ENCODE data around the gene SYTL3. TPM values are rescaled to one million over a fixed set of nuclear protein-coding genes. Genes with fewer than 3 reads are reported as not detected.

The SYTL3 gene
- total RNA-seq, 1 experiment from 2014 or later = 7.8 TPM

DNA sequence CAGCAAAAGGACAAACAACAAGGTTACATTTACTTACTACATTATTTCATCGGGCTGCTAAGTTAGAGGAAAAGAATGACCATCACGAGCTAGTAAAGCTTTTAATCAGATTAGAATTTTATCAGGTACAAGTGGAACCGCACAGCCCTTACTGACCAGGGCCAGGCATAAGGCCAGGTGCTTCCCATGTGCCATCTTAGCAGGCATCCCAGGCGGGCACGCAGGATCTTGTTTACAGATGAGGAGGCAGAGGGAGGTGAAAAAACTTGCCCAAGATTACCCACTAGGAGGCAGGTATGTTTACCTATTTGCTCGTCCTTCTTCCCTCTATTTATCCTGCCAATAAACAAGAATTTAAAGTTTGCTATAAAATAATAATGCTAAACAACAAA, 158.6 kb downstream of the SYTL3 start:
- intact Hi-C loops (cut with micrococcal nuclease; ENCODE audit: unreplicated experiment) = no loop called here
- peaks cover 98% of the 10 kb centered on the region for H3K79me2 ChIP-seq (ENCODE audit: low read depth)
- peaks cover 99% of the 10 kb centered on the region for H3F3A ChIP-seq (ENCODE audit: insufficient read depth, low read depth)
- no peak for DNase-seq
- no peak overlapping the region for H2AFZ ChIP-seq
- H4K20me1 ChIP-seq (ENCODE audit: insufficient read depth) = peaks cover 96% of the 10 kb centered on the region
- H3K9me2 ChIP-seq (ENCODE audit: insufficient read depth) = no peaks in the 10 kb centered on the region
- no TSS peak for BruUV-seq (replicated peaks)
- H3K4me3 ChIP-seq = peak overlapping the region; percentile 86; the same call in 1 of the 2 replicates
- H3K27ac ChIP-seq = peak overlapping the region; percentile 92
- POLR2A ChIA-PET (ENCODE audit: unreplicated experiment) = no interaction called here
- TF ChIP-seq EZH2 (IDR thresholded peaks at IDR 0.05; ENCODE audit: low read depth) = no peak
- TF ChIP-seq, protein P1, sequence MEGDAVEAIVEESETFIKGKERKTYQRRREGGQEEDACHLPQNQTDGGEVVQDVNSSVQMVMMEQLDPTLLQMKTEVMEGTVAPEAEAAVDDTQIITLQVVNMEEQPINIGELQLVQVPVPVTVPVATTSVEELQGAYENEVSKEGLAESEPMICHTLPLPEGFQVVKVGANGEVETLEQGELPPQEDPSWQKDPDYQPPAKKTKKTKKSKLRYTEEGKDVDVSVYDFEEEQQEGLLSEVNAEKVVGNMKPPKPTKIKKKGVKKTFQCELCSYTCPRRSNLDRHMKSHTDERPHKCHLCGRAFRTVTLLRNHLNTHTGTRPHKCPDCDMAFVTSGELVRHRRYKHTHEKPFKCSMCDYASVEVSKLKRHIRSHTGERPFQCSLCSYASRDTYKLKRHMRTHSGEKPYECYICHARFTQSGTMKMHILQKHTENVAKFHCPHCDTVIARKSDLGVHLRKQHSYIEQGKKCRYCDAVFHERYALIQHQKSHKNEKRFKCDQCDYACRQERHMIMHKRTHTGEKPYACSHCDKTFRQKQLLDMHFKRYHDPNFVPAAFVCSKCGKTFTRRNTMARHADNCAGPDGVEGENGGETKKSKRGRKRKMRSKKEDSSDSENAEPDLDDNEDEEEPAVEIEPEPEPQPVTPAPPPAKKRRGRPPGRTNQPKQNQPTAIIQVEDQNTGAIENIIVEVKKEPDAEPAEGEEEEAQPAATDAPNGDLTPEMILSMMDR (conservative IDR thresholded peaks at IDR 0.05) = 0 out of 2 replicates have a peak, but pooled peaks have one; percentile 10
- H3K4me2 ChIP-seq = peak overlapping the region; percentile 98
- H3K36me3 ChIP-seq (ENCODE audit: low read depth) = peaks cover 90% of the 10 kb centered on the region
- CTCF ChIA-PET = no interaction called here
- peaks cover 97% of the 10 kb centered on the region for H3K4me1 ChIP-seq (replicated peaks; ENCODE audit: insufficient read depth)
- H3K9me3 ChIP-seq (ENCODE audit: insufficient read depth, low read depth) = no peaks in the 10 kb centered on the region
- H3K27me3 ChIP-seq (ENCODE audit: insufficient read depth, low read depth) = no peaks in the 10 kb centered on the region

GRCh38 chr6:158808941-158809678, 159.3 kb downstream of the SYTL3 start:
- BruUV-seq (replicated peaks) = no TSS peak
- ChIA-PET CTCF (no interaction called here), POLR2A (ENCODE audit: unreplicated experiment) (interaction anchor here (0.5 to 0.6 kb wide), 2 partner anchors 45 to 48 kb away, joined by 4 to 5 read pairs; no protein-coding TSS in a partner anchor)
- intact Hi-C loops (cut with micrococcal nuclease; ENCODE audit: unreplicated experiment) = no loop called here
- peak overlapping the region; percentile 86; the same call in 1 of the 2 replicates for H3K4me3 ChIP-seq
- peaks cover 94% of the 10 kb centered on the region for H3K36me3 ChIP-seq (ENCODE audit: low read depth)
- peaks cover 98% of the 10 kb centered on the region for H4K20me1 ChIP-seq (ENCODE audit: insufficient read depth)
- peak overlapping the region; percentile 92 for H3K27ac ChIP-seq
- H3F3A ChIP-seq (ENCODE audit: insufficient read depth, low read depth) = peaks cover 100% of the 10 kb centered on the region
- H3K27me3 ChIP-seq (ENCODE audit: insufficient read depth, low read depth) = no peaks in the 10 kb centered on the region
- H3K79me2 ChIP-seq (ENCODE audit: low read depth) = peaks cover 98% of the 10 kb centered on the region
- H2AFZ ChIP-seq = no peak overlapping the region
- H3K9me2 ChIP-seq (ENCODE audit: insufficient read depth) = no peaks in the 10 kb centered on the region
- peak in 1 of 2 experiments; percentile 59 for DNase-seq
- H3K4me1 ChIP-seq (replicated peaks; ENCODE audit: insufficient read depth) = peaks cover 98% of the 10 kb centered on the region
- TF ChIP-seq EZH2 (IDR thresholded peaks at IDR 0.05; ENCODE audit: low read depth) = no peak
- TF ChIP-seq, protein P1 (conservative IDR thresholded peaks at IDR 0.05) = no peak
- no peaks in the 10 kb centered on the region for H3K9me3 ChIP-seq (ENCODE audit: insufficient read depth, low read depth)
- H3K4me2 ChIP-seq = peak overlapping the region; percentile 98

GRCh38 chr6:158810155-158811095, 160.6 kb downstream of the SYTL3 start:
- H3K4me2 ChIP-seq = peak overlapping the region; percentile 98
- CTCF ChIA-PET = no interaction called here
- no peak for DNase-seq
- peaks cover 100% of the 10 kb centered on the region for H3K4me1 ChIP-seq (replicated peaks; ENCODE audit: insufficient read depth)
- no peaks in the 10 kb centered on the region for H3K9me2 ChIP-seq (ENCODE audit: insufficient read depth)
- H2AFZ ChIP-seq = no peak overlapping the region
- POLR2A ChIA-PET (ENCODE audit: unreplicated experiment) = interaction anchor here (0.6 kb wide), 1 partner anchor 124 kb away, joined by 3 read pairs; no protein-coding TSS in a partner anchor
- peak overlapping the region; percentile 86; the same call in 1 of the 2 replicates for H3K4me3 ChIP-seq
- intact Hi-C loops (cut with micrococcal nuclease; ENCODE audit: unreplicated experiment) = no loop called here
- H3K27ac ChIP-seq = peak overlapping the region; percentile 92
- BruUV-seq (replicated peaks) = no TSS peak
- peaks cover 98% of the 10 kb centered on the region for H3K36me3 ChIP-seq (ENCODE audit: low read depth)
- H4K20me1 ChIP-seq (ENCODE audit: insufficient read depth) = peaks cover 100% of the 10 kb centered on the region
- H3K27me3 ChIP-seq (ENCODE audit: insufficient read depth, low read depth) = no peaks in the 10 kb centered on the region
- H3F3A ChIP-seq (ENCODE audit: insufficient read depth, low read depth) = peaks cover 100% of the 10 kb centered on the region
- H3K79me2 ChIP-seq (ENCODE audit: low read depth) = peaks cover 100% of the 10 kb centered on the region
- no peaks in the 10 kb centered on the region for H3K9me3 ChIP-seq (ENCODE audit: insufficient read depth, low read depth)
- TF ChIP-seq EZH2 (IDR thresholded peaks at IDR 0.05; ENCODE audit: low read depth) = no peak
- TF ChIP-seq, protein P1 (conservative IDR thresholded peaks at IDR 0.05) = no peak
